Spleen (tissue), 11 donors: ENCODE measurements around the gene PERM1. TPM values are rescaled to one million over a fixed set of nuclear protein-coding genes. Genes with fewer than 3 reads are reported as not detected.

ENCODE experiments used
- DNase-seq: peaks from one replicate; pipeline ENCODE4 v3.0.0-alpha.2; 2020
- H3K27ac ChIP-seq, 8 donors: fragments of 200-600 bp; sonication (generic) in 7 of 8; 1 replicate in 4 of 8; 2 replicates in 4 of 8; pipeline versions ENCODE4 v1.5.0 to v1.8.0; 2016 to 2021; ENCODE audit warnings: inconsistent platforms in 4 of 8, mild to moderate bottlenecking in 4 of 8, moderate library complexity in 1 of 8
- H3K27me3 ChIP-seq, 7 donors: fragments of 200-600 bp; sonication (generic) in 6 of 7; replicated peaks in 1 of 7; 1 replicate in 4 of 7; 2 replicates in 3 of 7; pipeline versions ENCODE4 v1.5.0 to v1.8.0; 2016 to 2021; ENCODE audit warnings: inconsistent platforms in 3 of 7, mild to moderate bottlenecking in 1 of 7
- H3K36me3 ChIP-seq, 6 donors: fragments of 200-600 bp; sonication (generic) in 5 of 6; 1 replicate in 4 of 6; 2 replicates in 2 of 6; pipeline versions ENCODE4 v1.5.0 to v1.8.0; 2016 to 2021; ENCODE audit warnings: inconsistent platforms in 2 of 6
- H3K4me1 ChIP-seq, 6 donors: fragments of 200-600 bp; sonication (generic) in 5 of 6; 1 replicate in 3 of 6; 2 replicates in 3 of 6; pipeline versions ENCODE4 v1.5.0 to v1.8.0; 2016 to 2021; ENCODE audit warnings: inconsistent platforms in 3 of 6
- H3K4me3 ChIP-seq, 8 donors: fragments of 200-600 bp; sonication (generic) in 7 of 8; 1 replicate in 4 of 8; 2 replicates in 4 of 8; pipeline versions ENCODE4 v1.5.0 to v1.8.0; 2016 to 2021; ENCODE audit warnings: inconsistent platforms in 4 of 8, mild to moderate bottlenecking in 4 of 8, moderate library complexity in 2 of 8
- H3K9me3 ChIP-seq, 8 donors: fragments of 200-600 bp; sonication (generic) in 7 of 8; 1 replicate in 4 of 8; 2 replicates in 4 of 8; pipeline versions ENCODE4 v1.5.0 to v1.8.0; 2016 to 2021; ENCODE audit warnings: inconsistent platforms in 4 of 8
- POLR2A ChIP-seq, 3 donors: fragments of 450-650 bp; IDR thresholded peaks; one replicate each; pipeline ENCODE4 v1.5.1; 2017; ENCODE audit warnings: antibody characterized with exemption in 3 of 3, mild to moderate bottlenecking in 1 of 3
- POLR2AphosphoS5 ChIP-seq, 3 donors: sonication (generic); formaldehyde crosslinking; IDR thresholded peaks; one replicate each; pipeline ENCODE4 v1.5.1; 2017; ENCODE audit warnings: antibody characterized with exemption in 3 of 3
- WGBS, 5 donors: extraction: QIAGEN DNeasy Blood & Tissue Kit in 3 of 5; methylation state at CpG; one replicate each; pipeline versions ENCODE4 v1.1.5 to v1.1.7; 2013 to 2018; 5-methylcytosine and 5-hydroxymethylcytosine counted together
- intact Hi-C: fragments of 100-400 bp; cut with DNase I; formaldehyde crosslinking; loops from one replicate; pipeline ENCODE4 v1.15.0; 2023; ENCODE audit warnings: low total_unique reads
- polyA plus RNA-seq, 3 donors: library from polyadenylated mRNA; stranded (reverse); fragments of 200-250 nt; gene quantifications; one replicate each; pipeline ENCODE4 v1.2.1, GENCODE V29; 2013
- total RNA-seq, 7 donors: library from RNA; depleted of rRNA in 3 of 7; stranded (reverse); fragments of >200 nt in 3 of 7; fragmentation: NEBNext Ultra II Directional in 4 of 7; extraction: Animal tissue kit (Norgen Biotek cat#: 25700) in 4 of 7; gene quantifications; one replicate each; pipeline versions ENCODE4 v1.1.0 to v1.2.1, GENCODE V29; 2016 to 2021
- TF ChIP-seq, protein P1 (sequence below), 11 experiments: fragments of 200-600 bp in 7 of 11; fragments of 450-650 bp in 4 of 11; sonication (generic) in 4 of 11; IDR thresholded peaks in 8 of 11; conservative IDR thresholded peaks in 3 of 11; 1 replicate in 7 of 11; 2 replicates in 4 of 11; pipeline versions ENCODE4 v1.4.0 to v1.8.0; 2016 to 2021; ENCODE audit warnings: antibody characterized with exemption in 11 of 11, inconsistent platforms in 4 of 11, mild to moderate bottlenecking in 1 of 11
- donor health status: healthy with polysubstance abuse.
- donor health status: DM: no; HTN: no; CAD: no; lungs with moderate emphysema.
- donor health status: DM: no; HTN: no; CAD: no.
- donor health status: Bipolar disorder and iron deficiency.
- donor health status: healthy.
- donor health status: DM: no; HTN: no; CAD: no.
- donor health status: DM: yes; HTN: yes; CAD: no.

The PERM1 gene
- total and polyA plus RNA-seq, 10 donors: 0.20 to 0.85 (median 0.50) TPM; not detected in 4

GRCh38 chr1:998995-999724 lies 17.3 kb upstream of the PERM1 start:
- peak overlapping the region in 7 of 8 donors; percentile 87 to 93 (median 89) for H3K27ac ChIP-seq
- H3K4me1 ChIP-seq: peaks cover 5 to 73% (median 50%) of the 10 kb centered on the region in 6 donors
- 1 to 4% (median 1%) methylated on average over 14 to 86 of the region's 86 CpGs for WGBS, 5 donors

DNA sequence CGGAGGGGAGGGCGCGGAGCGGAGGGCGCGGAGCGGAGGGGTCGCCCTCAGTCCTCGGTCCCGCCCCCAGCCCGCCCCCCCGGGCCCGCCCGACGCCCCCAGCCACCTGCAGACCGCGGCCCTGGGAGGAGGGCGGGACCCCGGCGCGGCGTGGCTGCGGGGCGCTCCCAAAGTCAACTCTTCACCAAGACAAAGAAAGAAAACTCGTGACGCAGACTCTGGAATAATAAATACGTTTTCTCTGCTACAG lies 16.8 kb upstream of the PERM1 start:
- no peak for DNase-seq
- peaks cover 6 to 100% (median 64%) of the 10 kb centered on the region in 7 donors for H3K27me3 ChIP-seq
- no peaks in the 10 kb centered on the region for H3K9me3 ChIP-seq
- H3K27ac ChIP-seq: peak overlapping the region in 2 of 8 donors; percentile 88 to 93
- H3K4me3 ChIP-seq: peak overlapping the region; percentile 23 to 79 (median 53)
- intact Hi-C loops: no loop called here
- H3K4me1 ChIP-seq: peaks cover 5 to 69% (median 50%) of the 10 kb centered on the region in 6 donors
- H3K36me3 ChIP-seq: peaks cover 0 to 5% (median 0%) of the 10 kb centered on the region in 6 donors
- TF ChIP-seq POLR2A (IDR thresholded peaks at IDR 0.05) (no peak), POLR2AphosphoS5 (IDR thresholded peaks at IDR 0.05) (no peak)
- TF ChIP-seq, protein P1, sequence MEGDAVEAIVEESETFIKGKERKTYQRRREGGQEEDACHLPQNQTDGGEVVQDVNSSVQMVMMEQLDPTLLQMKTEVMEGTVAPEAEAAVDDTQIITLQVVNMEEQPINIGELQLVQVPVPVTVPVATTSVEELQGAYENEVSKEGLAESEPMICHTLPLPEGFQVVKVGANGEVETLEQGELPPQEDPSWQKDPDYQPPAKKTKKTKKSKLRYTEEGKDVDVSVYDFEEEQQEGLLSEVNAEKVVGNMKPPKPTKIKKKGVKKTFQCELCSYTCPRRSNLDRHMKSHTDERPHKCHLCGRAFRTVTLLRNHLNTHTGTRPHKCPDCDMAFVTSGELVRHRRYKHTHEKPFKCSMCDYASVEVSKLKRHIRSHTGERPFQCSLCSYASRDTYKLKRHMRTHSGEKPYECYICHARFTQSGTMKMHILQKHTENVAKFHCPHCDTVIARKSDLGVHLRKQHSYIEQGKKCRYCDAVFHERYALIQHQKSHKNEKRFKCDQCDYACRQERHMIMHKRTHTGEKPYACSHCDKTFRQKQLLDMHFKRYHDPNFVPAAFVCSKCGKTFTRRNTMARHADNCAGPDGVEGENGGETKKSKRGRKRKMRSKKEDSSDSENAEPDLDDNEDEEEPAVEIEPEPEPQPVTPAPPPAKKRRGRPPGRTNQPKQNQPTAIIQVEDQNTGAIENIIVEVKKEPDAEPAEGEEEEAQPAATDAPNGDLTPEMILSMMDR (IDR thresholded peaks at IDR 0.05 in 8 of 11, conservative IDR thresholded peaks at IDR 0.05 in 3 of 11): no peak
- WGBS, 5 donors: 0 to 3% (median 1%) methylated on average over 15 to 27 of the region's 27 CpGs; no CpG with 5 or more reads in 1 of the 5 donors

More at GRCh38 chr1:998995-999724, 17.3 kb upstream of the PERM1 start:
- intact Hi-C loops: no loop called here
- DNase-seq: peak; percentile 80
- H3K9me3 ChIP-seq: no peaks in the 10 kb centered on the region
- H3K27me3 ChIP-seq: peaks cover 6 to 100% (median 67%) of the 10 kb centered on the region in 7 donors
- H3K4me3 ChIP-seq: peak overlapping the region; percentile 23 to 79 (median 53)
- TF ChIP-seq POLR2A (IDR thresholded peaks at IDR 0.05): no peak
- TF ChIP-seq, protein P1 (IDR thresholded peaks at IDR 0.05 in 8 of 11, conservative IDR thresholded peaks at IDR 0.05 in 3 of 11): no peak
- no peak for TF ChIP-seq POLR2AphosphoS5 (IDR thresholded peaks at IDR 0.05)
- peaks cover 0 to 5% (median 0%) of the 10 kb centered on the region in 6 donors for H3K36me3 ChIP-seq

- H3K9me3 ChIP-seq: no peaks in the 10 kb centered on the region
- intact Hi-C loops: no loop called here
- TF ChIP-seq, protein P1 (IDR thresholded peaks at IDR 0.05 in 8 of 11, conservative IDR thresholded peaks at IDR 0.05 in 3 of 11): no peak
- TF ChIP-seq POLR2AphosphoS5 (IDR thresholded peaks at IDR 0.05) (no peak), POLR2A (IDR thresholded peaks at IDR 0.05) (no peak)
- peak overlapping the region in 1 of 8 donors; percentile 93 for H3K27ac ChIP-seq
- H3K27me3 ChIP-seq: peaks cover 6 to 100% (median 59%) of the 10 kb centered on the region in 7 donors
- WGBS, 5 donors: 15 to 28% (median 18%) methylated on average over 21 to 75 of the region's 75 CpGs
- peak; percentile 64 for DNase-seq
- H3K4me1 ChIP-seq: peaks cover 5 to 69% (median 50%) of the 10 kb centered on the region in 6 donors
- peak overlapping the region in 7 of 8 donors; percentile 46 to 79 (median 54) for H3K4me3 ChIP-seq
- H3K36me3 ChIP-seq: peaks cover 0 to 5% (median 0%) of the 10 kb centered on the region in 6 donors
Measured at GRCh38 chr1:997993-998744, 16.3 kb upstream of the PERM1 start.

- intact Hi-C loops: no loop called here
- Histone ChIP-seq H3K27ac (no peak overlapping the region), H3K4me3 (peak overlapping the region in 3 of 8 donors; percentile 8 to 54 (median 48)), H3K4me1 (peaks cover 5 to 69% (median 50%) of the 10 kb centered on the region in 6 donors), H3K27me3 (peaks cover 6 to 98% (median 57%) of the 10 kb centered on the region in 7 donors), H3K36me3 (peaks cover 0 to 5% (median 0%) of the 10 kb centered on the region in 6 donors), H3K9me3 (peaks cover 0 to under 1% (median 0%) of the 10 kb centered on the region in 8 donors)
- DNase-seq: no peak
- TF ChIP-seq POLR2A (IDR thresholded peaks at IDR 0.05): no peak
- no peak for TF ChIP-seq POLR2AphosphoS5 (IDR thresholded peaks at IDR 0.05)
- TF ChIP-seq, protein P1 (IDR thresholded peaks at IDR 0.05 in 8 of 11, conservative IDR thresholded peaks at IDR 0.05 in 3 of 11): no peak
- WGBS, 5 donors: 55 to 65% (median 63%) methylated on average over 3 of the region's 3 CpGs
Measured at GRCh38 chr1:997713-997992, 15.8 kb upstream of the PERM1 start.
